B cell (primary cell): ENCODE data around the gene RHOBTB1. TPM values are rescaled to one million over a fixed set of nuclear protein-coding genes. Genes with fewer than 3 reads are reported as not detected.

Source experiments
- ATAC-seq: fragments of 200-7000 bp; cut with Tn5 transposase; one replicate; pipeline ENCODE4 v1.10.0; 2021; ENCODE audit warnings: low read depth, mild to moderate bottlenecking, moderate number of reproducible peaks, moderate library complexity
- CTCF ChIA-PET: fragments of 350-600 bp; sonication (Branson Sonifier 250); formaldehyde crosslinking; loops from one replicate; lab custom pipeline; 2021; ENCODE audit warnings: antibody characterized with exemption, inconsistent platforms; lab: Charles Lee
- POLR2A ChIA-PET: fragments of 350-600 bp; sonication (Branson Sonifier 250); formaldehyde crosslinking; loops from one replicate; lab custom pipeline; 2021; ENCODE audit warnings: antibody characterized with exemption; lab: Charles Lee
- DNase-seq: peaks from one replicate; pipeline ENCODE4 v3.0.0; 2013
- H2AFZ ChIP-seq: 2 replicates; pipeline ENCODE4 v1.6.1; 2012; ENCODE audit warnings: mild to moderate bottlenecking, low read depth, low read length; ENCODE audit not compliant: insufficient read depth, poor library complexity, severe bottlenecking
- H3K27ac ChIP-seq, 2 donors: 1 replicate in 1 of 2; 2 replicates in 1 of 2; pipeline ENCODE4 v1.5.1; 2012 to 2013; ENCODE audit warnings: low read length in 2 of 2, mild to moderate bottlenecking in 2 of 2, moderate library complexity in 1 of 2
- H3K27me3 ChIP-seq, 4 experiments: fragments of 200-600 bp in 1 of 4; sonication (generic) in 1 of 4; replicated peaks in 1 of 4; 1 replicate in 2 of 4; 2 replicates in 2 of 4; pipeline versions ENCODE4 v1.6.1 to v1.7.0; 2013 to 2016; ENCODE audit warnings: low read length in 3 of 4, mild to moderate bottlenecking in 2 of 4, mixed read lengths in 1 of 4, moderate library complexity in 1 of 4; ENCODE audit not compliant: insufficient read depth in 4 of 4, control insufficient read depth in 3 of 4; ENCODE audit errors: control extremely low read depth in 1 of 4
- H3K36me3 ChIP-seq, 2 experiments: replicated peaks in 1 of 2; 1 replicate in 1 of 2; 2 replicates in 1 of 2; pipeline versions ENCODE4 v1.6.1 to v1.7.1; 2013; ENCODE audit warnings: low read length in 1 of 2; ENCODE audit not compliant: insufficient read depth in 2 of 2, control insufficient read depth in 1 of 2; ENCODE audit errors: control extremely low read depth in 1 of 2, extremely low read depth in 1 of 2
- H3K4me1 ChIP-seq, 2 donors: fragments of 200-600 bp in 1 of 2; sonication (generic) in 1 of 2; 1 replicate in 1 of 2; 2 replicates in 1 of 2; pipeline versions ENCODE4 v1.5.1 to v1.6.1; 2013 to 2017; ENCODE audit warnings: low read length in 2 of 2; ENCODE audit not compliant: control insufficient read depth in 2 of 2, insufficient read depth in 2 of 2
- H3K4me2 ChIP-seq: replicated peaks from 2 replicates; pipeline ENCODE3; 2012; ENCODE audit warnings: mild to moderate bottlenecking, low read depth, low read length; ENCODE audit not compliant: poor library complexity, severe bottlenecking
- H3K4me3 ChIP-seq, 5 experiments: fragments of 200-600 bp in 1 of 5; sonication (generic) in 1 of 5; 1 replicate in 3 of 5; 2 replicates in 2 of 5; pipeline versions ENCODE4 v1.5.1 to v1.7.0; 2011 to 2016; ENCODE audit warnings: low read length in 4 of 5, mild to moderate bottlenecking in 4 of 5, low read depth in 2 of 5, control low read depth in 1 of 5, moderate library complexity in 1 of 5; ENCODE audit not compliant: insufficient read depth in 1 of 5; ENCODE audit errors: control extremely low read depth in 1 of 5, extremely low read depth in 1 of 5
- H3K79me2 ChIP-seq: fragments of 200-600 bp; sonication (generic); one replicate; pipeline ENCODE4 v1.6.0; 2016; ENCODE audit warnings: low read length; ENCODE audit not compliant: control insufficient read depth, insufficient read depth
- H3K9ac ChIP-seq: fragments of 200-600 bp; sonication (generic); 2 replicates; pipeline ENCODE4 v1.6.1; 2017; ENCODE audit warnings: mild to moderate bottlenecking, low read length, moderate library complexity
- H3K9me3 ChIP-seq, 3 donors: one replicate each; pipeline versions ENCODE4 v1.6.1 to v1.7.1; 2013; ENCODE audit warnings: low read length in 2 of 3; ENCODE audit not compliant: control insufficient read depth in 2 of 3, insufficient read depth in 1 of 3; ENCODE audit errors: control extremely low read depth in 1 of 3
- H4K20me1 ChIP-seq: 2 replicates; pipeline ENCODE4 v1.6.0; 2012; ENCODE audit warnings: mild to moderate bottlenecking, low read length; ENCODE audit not compliant: insufficient read depth, control insufficient read depth, poor library complexity, severe bottlenecking
- H3K27ac Mint-ChIP-seq: one replicate; pipeline ENCODE4 v1.8.0; 2021; ENCODE audit warnings: mixed read lengths
- H3K27me3 Mint-ChIP-seq: one replicate; pipeline ENCODE4 v1.8.0; 2021; ENCODE audit warnings: mixed read lengths
- H3K4me1 Mint-ChIP-seq: one replicate; pipeline ENCODE4 v1.8.0; 2021; ENCODE audit warnings: mixed read lengths
- H3K4me3 Mint-ChIP-seq: one replicate; pipeline ENCODE4 v1.8.0; 2021; ENCODE audit warnings: mixed read lengths
- H3K9me3 Mint-ChIP-seq: one replicate; pipeline ENCODE4 v1.8.0; 2022; ENCODE audit warnings: mixed read lengths; ENCODE audit not compliant: insufficient read depth
- CTCF ChIP-seq: fragments of 200-600 bp; IDR thresholded peaks from one replicate; pipeline ENCODE4 v1.8.0; 2022; ENCODE audit warnings: antibody characterized with exemption, mild to moderate bottlenecking
- EZH2 ChIP-seq: IDR thresholded peaks from 2 replicates; pipeline ENCODE4 v1.6.1; 2012; ENCODE audit warnings: borderline replicate concordance, low read depth, mild to moderate bottlenecking, moderate library complexity, low read length; ENCODE audit not compliant: insufficient read depth, poor library complexity, severe bottlenecking
- WGBS: methylation state at CpG from one replicate; pipeline ENCODE4 v1.1.5; 2013; ENCODE audit warnings: missing lambda C conversion rate; ENCODE audit not compliant: insufficient coverage; 5-methylcytosine and 5-hydroxymethylcytosine counted together
- intact Hi-C: fragments of 100-400 bp; cut with micrococcal nuclease; formaldehyde crosslinking; loops from one replicate; pipeline ENCODE4 v1.10.0; 2022
- polyA plus RNA-seq: library from polyadenylated mRNA; depleted of rRNA; stranded (reverse); fragments of >200 nt; gene quantifications from 2 replicates; pipeline ENCODE4 v1.2.3, GENCODE V29; 2012
- total RNA-seq, 2 donors: library from RNA; stranded (reverse); fragments of 120-200 nt in 1 of 2; gene quantifications; 1 replicate in 1 of 2; 2 replicates in 1 of 2; pipeline versions ENCODE4 v1.2.3 to v1.2.4, GENCODE V29; 2013 to 2022

The RHOBTB1 gene
- total and polyA plus RNA-seq, 2 donors (not counting 1 experiment from before 2014, with no cell fraction given) = 0.07 to 0.60 TPM

DNA sequence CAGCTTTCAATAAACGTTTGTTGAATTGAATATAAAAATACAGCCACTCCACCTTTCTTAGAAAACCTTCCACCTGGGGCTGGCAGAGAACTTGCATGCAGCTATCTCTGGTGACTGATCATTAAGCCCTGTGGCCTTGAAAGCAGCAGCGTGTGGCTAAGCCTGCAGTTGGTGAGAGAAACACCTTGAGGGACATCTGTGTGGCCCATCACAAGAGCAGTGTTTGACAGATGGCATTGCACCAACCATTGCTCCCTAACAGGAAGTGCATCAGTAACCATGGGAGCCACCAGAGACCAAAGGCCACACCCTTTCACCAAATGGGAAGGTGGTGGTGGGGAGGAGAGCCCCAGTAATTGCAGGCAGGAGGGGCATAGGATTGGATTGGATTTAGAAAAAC lies 22.4 kb downstream of the RHOBTB1 start:
- TF ChIP-seq EZH2 (no peak), CTCF (no peak)
- peaks cover 3% of the 10 kb centered on the region for H3K9me3 Mint-ChIP-seq
- ATAC-seq = no peak
- no peak overlapping the region for H3K27ac Mint-ChIP-seq
- Histone ChIP-seq H4K20me1 (no peaks in the 10 kb centered on the region), H3K4me3 (no peak overlapping the region), H2AFZ (no peak overlapping the region), H3K79me2 (peaks cover 4% of the 10 kb centered on the region), H3K4me2 (no peak overlapping the region), H3K9me3 (peaks cover 0 to 2% (median 0%) of the 10 kb centered on the region in 3 donors), H3K36me3 (no peaks in the 10 kb centered on the region), H3K4me1 (peaks cover 0 to 4% of the 10 kb centered on the region in 2 donors), H3K27ac (no peak overlapping the region), H3K27me3 (no peaks in the 10 kb centered on the region), H3K9ac (no peak overlapping the region)
- POLR2A ChIA-PET = no interaction called here
- H3K27me3 Mint-ChIP-seq = peaks cover 6% of the 10 kb centered on the region
- WGBS = 43% methylated on average over 2 of the region's 2 CpGs
- intact Hi-C loops = no loop called here
- no peak overlapping the region for H3K4me3 Mint-ChIP-seq
- CTCF ChIA-PET = no interaction called here
- H3K4me1 Mint-ChIP-seq = no peaks in the 10 kb centered on the region
- no peak for DNase-seq

DNA sequence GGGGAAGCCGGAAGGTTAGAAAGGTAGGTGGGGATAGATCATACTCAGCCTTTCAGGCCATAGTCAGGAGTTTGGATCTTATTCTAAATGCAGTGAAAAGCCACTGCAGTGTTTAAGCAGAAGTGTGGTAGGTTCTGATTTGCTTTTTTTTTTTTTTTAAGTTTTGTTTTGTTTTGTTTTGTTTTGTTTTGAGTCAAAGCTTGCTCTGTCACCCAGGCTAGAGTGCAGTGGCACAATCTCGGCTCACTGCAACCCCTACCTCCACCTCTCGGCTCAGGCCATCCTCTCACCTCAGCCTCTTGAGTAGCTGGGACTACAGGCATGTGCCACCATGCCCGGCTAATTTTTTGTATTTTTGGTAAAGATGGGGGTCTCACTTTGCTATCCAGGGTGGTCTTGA lies 23.5 kb downstream of the RHOBTB1 start:
- ChIA-PET POLR2A (no interaction called here), CTCF (no interaction called here)
- Histone ChIP-seq H3K9ac (no peak overlapping the region), H3K4me2 (no peak overlapping the region), H4K20me1 (no peaks in the 10 kb centered on the region), H3K4me1 (peaks cover 0 to 4% of the 10 kb centered on the region in 2 donors), H3K27me3 (no peaks in the 10 kb centered on the region), H3K27ac (no peak overlapping the region), H3K79me2 (no peaks in the 10 kb centered on the region), H2AFZ (no peak overlapping the region), H3K36me3 (no peaks in the 10 kb centered on the region), H3K9me3 (peaks cover 0 to 2% (median 0%) of the 10 kb centered on the region in 3 donors), H3K4me3 (no peak overlapping the region)
- Mint-ChIP-seq H3K4me3 (no peak overlapping the region), H3K9me3 (peaks cover 3% of the 10 kb centered on the region), H3K27me3 (peaks cover 10% of the 10 kb centered on the region), H3K4me1 (peaks cover 2% of the 10 kb centered on the region), H3K27ac (no peak overlapping the region)
- intact Hi-C loops = no loop called here
- no peak for DNase-seq
- WGBS = 100% methylated on average over 1 of the region's 4 CpGs
- TF ChIP-seq EZH2 (no peak), CTCF (no peak)
- ATAC-seq = no peak
